GM18520 (cell line): Measurements from ENCODE around the gene CPNE2.
"Not testable (repeated sequence)": the region's sequence is repeated elsewhere in the genome, so short reads cannot be mapped to it uniquely, and the experiment has no call there.

ENCODE experiments used
- ATAC-seq: cut with Tn5 transposase; IDR thresholded peaks from one replicate; pipeline ENCODE4 v1.9.1; 2021; ENCODE audit not compliant: unreplicated experiment

CPNE2 gene

GRCh38 chr16:57069635-57070370 lies 22.6 kb upstream of the CPNE2 start:
- no peak for ATAC-seq

GRCh38 chr16:57070424-57070823 lies 22.0 kb upstream of the CPNE2 start:
- ATAC-seq = no peak

- not testable (repeated sequence) for ATAC-seq
Measured at GRCh38 chr16:57071081-57071732, 21.2 kb upstream of the CPNE2 start.

GRCh38 chr16:57071831-57072582 lies 20.4 kb upstream of the CPNE2 start:
- no peak for ATAC-seq

- no peak for ATAC-seq
Measured at GRCh38 chr16:57072616-57073275, 19.6 kb upstream of the CPNE2 start.

GRCh38 chr16:57077714-57078113 lies 14.7 kb upstream of the CPNE2 start:
- ATAC-seq = no peak

GRCh38 chr16:57081744-57082143 lies 10.6 kb upstream of the CPNE2 start:
- no peak for ATAC-seq

- ATAC-seq = no peak
Measured at GRCh38 chr16:57082664-57083063, 9.7 kb upstream of the CPNE2 start.

- no peak for ATAC-seq
Measured at GRCh38 chr16:57083485-57084126, 8.8 kb upstream of the CPNE2 start.

- ATAC-seq = no peak
Measured at GRCh38 chr16:57084257-57084770, 8.1 kb upstream of the CPNE2 start.

- no peak for ATAC-seq
Measured at GRCh38 chr16:57084996-57085395, 7.4 kb upstream of the CPNE2 start.

GRCh38 chr16:57087003-57087402 lies 5.4 kb upstream of the CPNE2 start:
- no peak for ATAC-seq

- no peak for ATAC-seq
Measured at GRCh38 chr16:57089406-57089805, 3.0 kb upstream of the CPNE2 start.

GRCh38 chr16:57091200-57091974 lies 996 bp upstream of the CPNE2 start:
- no peak for ATAC-seq

- no peak for ATAC-seq
Measured at GRCh38 chr16:57092786-57093411, 516 bp downstream of the CPNE2 start.

- no peak for ATAC-seq
Measured at GRCh38 chr16:57093666-57094564, 1.5 kb downstream of the CPNE2 start.

GRCh38 chr16:57094911-57095310 lies 2.5 kb downstream of the CPNE2 start:
- no peak for ATAC-seq

- ATAC-seq = no peak
Measured at GRCh38 chr16:57096192-57096591, 3.8 kb downstream of the CPNE2 start.
